HG03095 (cell line): ENCODE measurements around the gene FRMD7.
"Not testable (repeated sequence)": the region's sequence is repeated elsewhere in the genome, so short reads cannot be mapped to it uniquely, and the experiment has no call there.

Source experiments
- ATAC-seq: cut with Tn5 transposase; IDR thresholded peaks from one replicate; pipeline ENCODE4 v1.9.1; 2021; ENCODE audit warnings: moderate library complexity; ENCODE audit not compliant: unreplicated experiment

Gene FRMD7

GRCh38 chrX:132093239-132093860, 34.5 kb downstream of the FRMD7 start:
- ATAC-seq = no peak

DNA sequence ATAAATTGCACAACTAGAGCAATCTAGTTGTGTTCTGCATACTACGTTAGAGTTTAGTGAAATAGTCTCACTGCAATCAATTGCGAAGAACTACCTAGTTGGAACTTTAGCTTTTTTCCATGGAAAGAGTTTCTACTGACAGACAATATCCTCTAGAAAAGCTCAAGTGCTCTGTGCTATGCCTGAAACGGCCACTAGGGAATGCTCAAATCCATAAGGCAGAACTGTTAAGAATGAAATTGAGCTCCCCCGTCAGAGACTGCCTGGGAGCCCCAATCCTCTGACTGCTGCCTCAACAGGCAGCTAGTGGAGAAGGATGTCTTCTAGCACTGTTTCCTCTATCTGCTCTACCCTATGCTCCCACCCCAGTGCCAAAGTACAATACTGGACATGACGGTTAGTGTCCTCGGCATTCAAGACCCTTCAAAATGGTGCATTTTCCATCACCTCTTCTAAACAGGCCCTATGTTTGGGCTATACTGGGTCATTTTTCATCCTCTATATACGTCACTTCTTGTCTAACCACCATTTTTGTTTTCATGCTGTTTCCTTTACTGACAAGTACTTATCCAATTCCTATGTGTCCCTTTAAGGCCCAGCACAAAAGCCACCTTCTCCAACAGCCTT, 35.3 kb downstream of the FRMD7 start:
- ATAC-seq = peak; percentile 93

DNA sequence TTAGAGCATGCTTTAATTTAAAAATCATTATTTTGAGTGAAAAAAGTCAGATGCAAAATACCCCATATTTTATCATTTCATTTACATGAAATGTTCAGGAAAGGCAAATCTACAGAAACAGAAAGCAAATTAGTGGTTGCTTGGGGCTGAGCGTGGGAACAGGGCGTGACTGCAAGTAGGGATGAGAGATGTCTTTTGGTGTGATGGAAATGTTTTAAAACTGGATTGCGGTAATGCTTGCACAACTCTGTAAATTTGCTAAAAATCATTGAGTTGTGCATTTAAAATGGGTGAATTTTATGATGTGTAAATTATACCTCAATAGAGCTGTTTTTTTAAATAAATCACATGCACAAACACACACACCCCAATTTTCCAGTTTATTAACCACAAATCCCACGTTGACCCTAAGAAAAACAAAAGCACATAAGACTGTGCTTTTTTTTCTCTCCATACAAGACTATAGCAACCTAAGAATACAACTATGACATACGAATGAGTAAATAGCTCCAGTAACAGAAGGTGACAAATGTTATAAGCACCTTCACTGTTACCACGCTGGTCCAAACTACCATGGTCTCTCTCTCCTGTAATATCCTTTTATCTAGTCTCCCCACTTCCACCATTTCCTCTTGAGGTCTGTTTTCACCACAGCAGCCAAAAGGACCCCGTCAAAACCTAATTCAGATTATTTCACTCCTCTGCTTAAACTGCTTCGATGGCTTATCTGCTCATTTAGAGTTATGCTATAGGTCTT, 37.2 kb downstream of the FRMD7 start:
- ATAC-seq = no peak

GRCh38 chrX:132088864-132089263, 39.0 kb downstream of the FRMD7 start:
- no peak for ATAC-seq

DNA sequence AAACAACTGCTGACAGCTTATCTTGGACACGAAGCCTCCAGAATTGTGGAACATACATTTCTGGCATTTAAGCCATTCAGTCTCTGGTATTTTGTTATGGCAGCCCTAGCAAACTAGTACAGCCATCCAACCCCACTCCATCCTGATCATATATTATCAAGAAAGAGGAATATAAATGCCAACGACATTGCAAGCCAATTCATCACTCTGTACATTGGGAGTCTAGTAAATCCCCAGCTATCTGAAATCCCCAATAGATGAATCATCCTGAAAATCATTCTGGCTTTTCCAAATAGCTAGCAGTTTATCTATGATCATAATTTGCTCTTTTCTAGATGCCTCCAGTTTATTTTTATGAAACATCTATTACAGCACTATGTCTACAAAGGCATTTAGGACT, 41.1 kb downstream of the FRMD7 start:
- ATAC-seq = no peak

- ATAC-seq = no peak
Observed at GRCh38 chrX:132085786-132086185, 42.0 kb downstream of the FRMD7 start.

DNA sequence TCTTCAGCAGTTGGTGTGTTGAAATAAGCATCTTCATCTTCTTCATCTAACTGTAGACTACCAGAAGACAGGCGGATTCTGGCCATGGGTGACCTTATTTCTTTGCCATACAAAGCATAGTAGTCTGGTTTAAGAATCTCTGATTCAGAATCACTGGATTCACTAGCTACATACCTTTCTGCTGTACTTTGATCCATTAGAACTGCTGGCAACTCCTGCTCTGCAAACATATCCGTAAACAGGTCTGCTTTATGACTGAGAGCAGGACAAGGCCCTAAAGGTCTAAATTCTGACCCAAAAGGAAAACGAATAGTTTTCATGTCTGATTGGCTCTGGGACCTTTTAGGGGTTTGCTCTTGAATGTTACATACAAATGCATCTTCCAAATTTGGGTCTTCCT, 49.9 kb downstream of the FRMD7 start:
- no peak for ATAC-seq

- ATAC-seq = no peak
Observed at GRCh38 chrX:132077414-132077813, 50.4 kb downstream of the FRMD7 start.

GRCh38 chrX:132071254-132071653, 56.6 kb downstream of the FRMD7 start:
- no peak for ATAC-seq

DNA sequence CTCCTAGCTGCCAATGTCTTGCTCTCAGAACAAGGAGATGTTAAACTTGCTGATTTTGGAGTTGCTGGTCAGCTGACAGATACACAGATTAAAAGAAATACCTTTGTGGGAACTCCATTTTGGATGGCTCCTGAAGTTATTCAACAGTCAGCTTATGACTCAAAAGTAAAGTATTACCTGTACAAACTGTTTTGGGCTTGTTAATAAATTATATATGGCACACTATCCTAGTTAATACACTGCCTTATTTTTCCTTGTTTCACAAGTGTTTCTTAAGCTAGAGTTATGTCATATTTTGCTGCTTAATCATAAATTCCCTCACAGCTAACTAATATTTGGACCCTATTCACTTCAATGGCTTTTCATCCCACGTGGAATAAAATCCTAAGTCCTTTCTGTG, 59.4 kb downstream of the FRMD7 start:
- ATAC-seq = no peak

GRCh38 chrX:132063862-132064261, 64.0 kb downstream of the FRMD7 start:
- ATAC-seq = no peak

GRCh38 chrX:132063334-132063733, 64.5 kb downstream of the FRMD7 start:
- ATAC-seq = no peak

- ATAC-seq = no peak
Observed at GRCh38 chrX:132059973-132060540, 67.8 kb downstream of the FRMD7 start.

GRCh38 chrX:132058975-132059374, 68.8 kb downstream of the FRMD7 start:
- ATAC-seq = no peak

- ATAC-seq = no peak
Observed at GRCh38 chrX:132058050-132058449, 69.8 kb downstream of the FRMD7 start.

- not testable (repeated sequence) for ATAC-seq
Observed at GRCh38 chrX:132051778-132052177, 76.0 kb downstream of the FRMD7 start.

GRCh38 chrX:132046533-132046932, 81.3 kb downstream of the FRMD7 start:
- no peak for ATAC-seq

DNA sequence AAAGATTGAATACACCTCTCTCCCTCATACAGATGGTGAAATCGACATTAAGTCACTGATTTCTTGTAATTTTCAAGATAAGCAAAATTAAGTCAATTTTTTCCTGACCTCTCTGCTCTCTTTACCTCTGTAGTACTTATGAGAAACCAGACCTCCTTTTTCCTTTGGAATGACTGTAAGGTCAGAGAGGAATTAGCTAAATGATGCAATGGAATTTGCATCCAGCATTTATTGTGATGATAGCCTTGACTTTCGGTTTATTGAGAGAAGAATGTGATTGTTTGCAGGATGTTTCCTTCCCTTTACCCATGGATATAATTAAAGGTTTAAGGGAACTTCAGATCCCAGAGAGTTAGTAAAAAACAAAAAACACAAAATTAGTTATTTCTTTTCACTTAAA, 82.4 kb downstream of the FRMD7 start:
- no peak for ATAC-seq

DNA sequence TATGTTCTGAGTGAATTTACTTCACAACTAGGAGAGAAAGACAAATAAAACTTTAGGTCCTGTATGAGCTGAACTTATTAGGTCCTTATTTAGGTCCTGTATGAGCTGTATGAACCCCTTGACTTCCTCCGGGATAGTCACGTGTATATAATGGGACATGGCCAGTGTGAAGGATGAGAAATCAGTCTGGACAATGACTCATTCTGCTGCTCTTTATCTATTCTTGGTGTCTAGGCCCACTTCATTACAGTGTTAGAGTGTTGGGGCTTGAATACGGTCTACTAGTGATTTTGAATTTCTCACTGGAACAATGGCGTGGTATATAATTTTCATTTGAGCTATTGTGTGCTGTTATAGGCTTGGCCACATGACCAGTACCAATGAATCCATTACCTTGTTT, 82.9 kb downstream of the FRMD7 start:
- no peak for ATAC-seq

- no peak for ATAC-seq
Observed at GRCh38 chrX:132043977-132044376, 83.8 kb downstream of the FRMD7 start.

DNA sequence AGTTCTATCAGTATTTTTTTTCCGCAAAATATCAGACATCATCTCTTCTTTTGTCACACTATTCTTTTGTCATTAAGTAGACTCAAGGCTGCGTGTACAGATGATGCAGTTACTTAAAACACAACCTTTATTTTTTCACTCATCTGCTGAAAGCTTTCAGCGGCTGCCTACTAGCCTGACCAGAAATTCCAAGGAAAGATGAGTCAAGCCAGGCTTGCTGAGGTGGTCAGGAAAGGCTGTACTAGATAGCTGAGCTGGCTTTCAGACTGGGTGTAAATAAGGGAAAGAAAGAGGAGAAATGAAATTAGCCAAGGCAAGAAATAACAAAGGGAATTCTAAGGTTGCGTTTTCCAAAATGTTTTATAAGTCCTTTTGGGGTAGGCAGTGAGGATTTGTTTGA, 86.8 kb downstream of the FRMD7 start:
- ATAC-seq = no peak

GRCh38 chrX:132040066-132040465, 87.8 kb downstream of the FRMD7 start:
- no peak for ATAC-seq
